Stimulated activated CD4-positive, alpha-beta T cell treated with anti-CD3 and anti-CD28 coated beads, Interleukin-4, amount 100 ng/mL, for 4 hours (primary cell): ENCODE data around the gene SRGAP1.

Experiments used
- DNase-seq, 2 experiments: peaks; one replicate each; pipeline ENCODE4 v3.0.0-alpha.2; 2020

The SRGAP1 gene

DNA sequence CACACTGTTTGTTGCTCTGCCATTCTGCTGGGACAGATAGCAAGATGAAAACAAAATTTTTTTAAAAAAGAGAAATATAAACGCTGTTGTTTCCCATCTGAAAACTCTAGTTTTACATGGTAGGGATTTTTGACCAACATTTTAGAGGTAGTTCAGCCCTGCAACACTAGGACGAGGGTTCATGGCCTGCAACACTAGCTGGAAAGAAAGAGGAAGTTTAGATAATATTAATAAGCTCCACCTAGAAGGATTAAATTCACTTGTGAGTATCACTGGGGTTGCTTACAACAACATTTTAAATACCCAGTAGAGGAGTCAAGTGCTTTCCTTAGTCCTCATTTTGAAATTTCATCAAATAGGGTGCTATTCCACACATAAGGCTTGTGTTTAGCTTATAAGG is 68.2 kb downstream of the SRGAP1 start:
- no peak for DNase-seq

DNA sequence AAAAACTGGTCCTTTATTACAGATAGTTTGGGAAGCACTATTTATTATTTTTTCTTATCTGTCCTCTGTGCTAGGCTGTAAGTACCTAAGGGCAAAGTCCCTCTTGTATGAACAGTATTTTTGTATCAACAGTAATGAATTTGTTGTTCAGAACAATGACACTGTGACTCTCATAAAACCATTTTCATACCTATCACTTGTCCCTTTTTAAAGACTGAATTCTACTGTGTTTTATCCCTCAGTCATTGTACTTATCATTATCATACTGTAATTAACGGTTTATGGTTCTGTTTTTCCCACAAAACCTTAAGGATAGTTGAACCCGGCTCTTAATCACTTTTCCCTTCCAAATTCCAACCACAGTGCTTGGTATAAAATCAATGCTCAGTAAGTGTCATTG is 69.4 kb downstream of the SRGAP1 start:
- no peak for DNase-seq

DNA sequence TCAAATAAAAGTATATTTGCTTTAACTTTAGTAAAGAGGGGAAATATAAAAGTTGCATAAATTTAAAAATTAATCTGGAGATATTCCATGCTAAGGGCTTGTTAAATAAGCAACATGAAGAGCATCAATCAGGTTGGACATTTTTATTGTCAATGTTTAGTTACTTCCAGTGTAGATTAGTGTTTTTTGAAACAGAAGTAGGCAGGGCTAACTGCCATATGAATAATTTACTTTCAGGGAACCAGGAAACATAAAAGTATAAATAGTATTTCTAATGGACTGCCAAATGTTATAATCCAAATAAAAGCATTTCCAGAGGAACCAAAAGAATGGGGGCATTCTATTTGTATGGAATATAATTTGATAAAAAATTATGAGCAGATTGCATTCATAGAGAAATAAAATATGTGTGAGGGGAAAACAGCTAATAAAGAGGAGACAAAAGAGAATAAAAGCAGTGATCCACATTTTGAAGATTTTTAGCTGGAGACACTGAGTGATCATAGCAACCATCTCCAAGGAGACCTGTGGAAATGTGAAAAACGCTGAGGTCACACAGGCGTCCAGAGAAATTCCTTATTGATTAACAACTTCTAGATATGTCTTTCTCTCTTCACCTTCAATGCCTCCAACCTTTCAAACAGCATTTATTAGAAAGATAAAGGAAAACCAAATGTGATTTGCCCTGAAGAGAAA is 70.8 kb downstream of the SRGAP1 start:
- DNase-seq: no peak

DNA sequence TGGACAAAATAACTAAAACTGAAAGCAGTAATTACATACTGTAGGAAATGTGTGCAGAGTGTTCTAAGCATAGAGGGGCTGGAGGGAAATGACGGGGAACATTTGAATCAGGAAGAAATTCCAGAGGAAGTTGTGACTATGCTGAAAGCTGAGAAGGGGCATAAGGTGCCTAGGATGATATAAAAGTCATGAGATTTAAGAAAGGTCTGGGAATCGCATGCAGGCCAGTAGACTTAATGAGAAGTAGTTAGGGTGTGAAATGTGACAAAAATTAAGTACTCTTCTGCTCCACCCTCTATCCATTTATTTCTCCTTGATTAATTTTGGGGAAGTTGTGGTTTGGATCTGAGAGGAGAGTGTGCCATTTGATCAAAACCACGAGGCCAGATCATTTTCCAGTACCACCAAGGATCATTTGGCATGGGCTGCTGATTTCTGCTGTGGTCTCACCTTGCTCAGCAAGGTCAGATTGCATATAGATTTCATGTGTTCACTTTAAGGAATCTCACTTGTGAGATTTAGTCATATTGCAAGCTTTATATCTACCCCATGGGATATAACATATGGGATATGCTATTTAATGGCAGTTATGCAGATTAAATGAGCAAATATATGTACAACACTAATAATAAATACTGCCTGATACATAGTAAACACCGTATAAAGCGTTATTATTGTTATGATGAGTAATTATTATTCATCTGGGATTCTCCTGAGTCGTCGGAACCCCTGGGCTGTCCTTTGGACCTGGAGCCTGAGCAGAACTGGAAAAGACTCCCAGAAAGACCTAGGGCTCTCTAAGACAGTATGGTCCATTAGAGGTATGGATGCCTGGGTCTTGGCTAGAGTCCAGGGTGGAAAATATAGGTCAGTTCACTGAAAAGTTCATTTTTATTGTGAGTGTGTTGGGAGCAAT is 72.3 kb downstream of the SRGAP1 start:
- DNase-seq: no peak

DNA sequence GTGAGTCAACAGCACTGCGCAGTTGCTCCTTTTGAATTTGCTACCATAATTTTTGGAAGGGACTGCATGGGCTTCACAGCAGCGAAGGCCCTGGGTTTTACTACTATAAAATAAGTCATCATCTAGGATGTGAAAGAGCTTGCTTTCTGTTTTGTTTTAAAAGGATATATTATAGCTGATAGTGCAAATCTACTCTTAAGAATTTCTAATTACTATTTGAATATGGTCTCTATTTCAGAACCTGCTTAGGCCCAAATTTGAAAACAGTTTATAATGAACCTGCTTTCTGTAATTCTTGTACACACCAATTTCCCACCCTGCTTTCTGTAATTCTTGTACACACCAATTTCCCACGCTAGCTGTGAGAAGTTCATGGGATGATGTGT is 73.0 kb downstream of the SRGAP1 start:
- DNase-seq: no peak

DNA sequence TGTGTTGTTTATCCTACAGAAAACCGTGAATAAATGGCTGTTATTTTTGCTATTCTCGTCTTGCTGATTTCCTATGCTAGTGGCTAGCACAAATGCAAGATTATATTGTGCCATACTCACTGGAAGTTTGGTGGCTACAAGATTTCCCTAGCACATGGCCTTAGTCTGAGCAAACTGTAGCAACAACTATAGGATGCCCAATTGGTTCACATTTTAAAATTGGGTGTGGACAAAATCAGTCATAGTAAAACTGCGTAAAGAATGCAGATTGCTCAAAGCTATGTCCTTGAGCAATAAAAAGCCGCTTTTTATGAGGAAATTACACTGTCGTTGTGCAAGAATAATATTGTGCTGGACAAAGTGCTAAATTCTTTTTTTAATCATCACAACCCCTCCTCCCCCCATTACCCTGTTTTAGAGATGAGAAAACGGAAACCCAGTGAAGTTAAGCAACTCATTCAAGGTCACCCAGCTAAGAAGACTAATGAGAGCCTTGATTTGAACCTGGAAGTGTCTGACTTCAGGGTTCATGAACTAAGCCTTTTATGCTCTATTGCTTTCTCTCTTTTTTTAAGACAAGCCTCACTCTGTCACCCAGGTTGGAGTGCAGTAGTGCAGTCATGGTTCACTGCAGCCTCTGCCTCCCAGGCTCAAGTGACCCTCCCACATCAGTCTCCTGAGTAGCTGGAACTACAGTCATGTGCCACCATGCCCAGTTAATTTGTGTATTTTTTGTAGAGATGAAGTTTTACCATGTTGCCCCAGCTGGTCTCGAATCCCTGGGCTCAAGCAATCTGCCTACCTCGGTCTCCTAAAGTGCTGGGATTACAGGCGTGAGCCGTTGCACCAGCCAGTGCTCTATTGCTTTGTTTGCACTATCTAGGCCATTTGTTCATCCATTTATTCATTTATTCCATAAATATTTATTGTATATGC is 73.6 kb downstream of the SRGAP1 start:
- no peak for DNase-seq

DNA sequence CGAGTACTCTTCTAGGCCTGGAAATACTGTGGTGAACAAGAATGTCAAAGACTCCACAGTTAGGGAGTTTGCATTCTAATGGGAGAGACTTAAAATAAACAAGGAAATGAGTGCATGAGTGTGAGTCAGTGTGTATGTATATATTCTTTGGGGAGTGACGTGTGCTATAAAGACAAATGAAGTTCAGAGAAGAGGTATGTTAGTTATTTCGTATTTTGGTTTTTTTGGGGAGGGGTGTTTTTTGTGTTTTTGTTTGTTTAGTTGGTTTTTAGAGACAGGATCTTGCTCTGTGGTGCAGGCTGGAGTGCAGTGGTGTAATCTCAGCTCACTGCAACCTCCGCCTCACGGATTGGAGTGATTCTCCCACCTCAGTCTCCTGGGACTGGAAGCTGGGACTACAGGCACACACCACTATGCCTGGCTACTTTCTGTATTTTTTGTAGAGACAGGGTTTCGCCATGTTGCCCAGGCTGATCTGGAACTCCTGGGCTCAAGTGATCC is 74.3 kb downstream of the SRGAP1 start:
- DNase-seq: no peak

DNA sequence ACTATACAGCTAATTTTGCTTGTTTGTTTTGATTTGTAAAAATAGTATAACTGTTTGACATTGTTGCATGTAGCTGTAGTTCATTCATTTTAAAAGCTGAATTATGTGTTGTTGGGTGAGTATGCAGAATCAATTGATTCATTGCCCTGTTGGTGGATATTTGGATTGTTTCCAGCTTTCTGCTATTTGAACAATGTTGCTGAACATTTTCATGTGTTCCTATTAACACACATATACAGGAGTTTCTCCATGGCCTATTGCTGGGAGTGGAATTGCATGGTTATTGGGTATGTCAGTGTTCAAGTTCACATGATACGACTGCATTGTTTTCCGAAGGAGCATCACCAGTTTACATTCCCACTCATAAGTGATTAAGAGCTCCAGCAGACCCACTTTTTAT is 75.3 kb downstream of the SRGAP1 start:
- no peak for DNase-seq

DNA sequence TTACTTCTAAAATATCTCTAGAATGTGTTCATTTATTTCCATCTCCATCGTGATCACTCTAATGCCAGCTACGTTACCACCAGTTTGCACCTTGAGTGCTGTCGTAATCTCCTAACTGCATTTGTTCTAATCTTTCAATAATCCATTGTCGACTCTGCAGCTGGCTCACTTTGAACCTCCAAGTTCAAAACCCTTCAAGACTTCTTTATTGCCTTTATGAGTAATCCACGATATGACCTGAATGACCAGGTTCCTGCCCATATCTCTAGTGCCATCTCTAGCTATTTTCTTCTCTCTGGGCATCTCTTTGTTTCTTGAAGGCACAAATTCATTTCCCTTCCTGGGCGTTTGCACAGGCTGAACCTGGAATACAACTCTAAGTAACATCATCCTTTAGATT is 76.7 kb downstream of the SRGAP1 start:
- no peak for DNase-seq

DNA sequence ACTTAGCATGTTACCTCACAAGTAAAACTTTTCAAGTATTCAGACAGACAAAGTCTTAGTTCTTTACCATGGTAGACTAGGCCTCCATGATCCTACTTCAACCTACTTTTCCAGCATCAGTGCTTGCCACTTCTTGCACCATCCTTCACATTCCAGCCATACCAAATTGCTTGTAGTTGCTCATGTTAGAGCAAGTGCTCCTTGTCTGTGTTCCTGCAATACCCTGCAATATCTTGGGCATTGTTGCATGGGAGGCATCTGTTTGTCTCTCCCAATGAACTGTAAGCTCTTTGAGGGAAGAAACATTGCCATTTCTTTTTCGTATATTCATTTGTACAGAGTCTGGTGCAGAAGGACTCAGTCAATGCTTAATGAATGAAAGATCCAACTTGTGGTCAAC is 78.0 kb downstream of the SRGAP1 start:
- no peak for DNase-seq

DNA sequence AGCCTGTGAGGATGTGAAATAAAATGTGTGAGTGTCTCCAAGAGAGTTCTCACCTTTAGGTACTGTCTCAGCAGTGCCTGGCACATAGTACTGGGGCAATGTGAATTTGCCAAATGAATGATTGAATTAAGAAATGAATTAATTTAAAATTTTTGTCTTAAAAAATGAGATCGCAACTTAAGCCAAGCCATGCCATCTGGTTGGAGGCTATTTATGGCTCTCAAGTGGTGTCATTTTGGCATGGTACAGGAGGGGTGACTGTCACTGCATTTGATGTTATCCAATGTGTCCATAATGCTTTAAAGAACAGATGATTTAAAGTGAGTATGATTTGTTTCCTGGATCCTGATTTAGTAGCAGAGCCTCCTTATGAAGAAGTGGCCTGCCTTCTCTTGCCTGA is 80.3 kb downstream of the SRGAP1 start:
- DNase-seq: no peak

DNA sequence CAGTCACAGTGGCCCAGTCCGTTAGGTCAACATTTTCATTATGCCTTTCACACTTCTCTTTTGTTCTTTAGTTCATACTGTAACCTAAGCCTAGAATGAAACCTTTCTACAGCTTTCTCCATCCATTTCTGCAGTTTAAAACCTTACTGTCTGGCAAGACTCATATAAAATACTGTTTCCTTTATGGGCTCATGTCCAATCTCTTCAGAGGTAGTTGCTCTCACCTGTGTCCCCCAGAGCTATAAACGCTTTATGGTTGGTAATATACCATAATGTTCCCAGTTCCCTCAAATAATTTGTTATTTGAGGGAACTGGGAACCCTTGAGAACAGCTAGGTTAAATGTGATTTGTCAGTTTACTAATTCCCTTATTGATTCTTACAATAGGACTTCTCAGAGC is 83.0 kb downstream of the SRGAP1 start:
- DNase-seq: no peak

DNA sequence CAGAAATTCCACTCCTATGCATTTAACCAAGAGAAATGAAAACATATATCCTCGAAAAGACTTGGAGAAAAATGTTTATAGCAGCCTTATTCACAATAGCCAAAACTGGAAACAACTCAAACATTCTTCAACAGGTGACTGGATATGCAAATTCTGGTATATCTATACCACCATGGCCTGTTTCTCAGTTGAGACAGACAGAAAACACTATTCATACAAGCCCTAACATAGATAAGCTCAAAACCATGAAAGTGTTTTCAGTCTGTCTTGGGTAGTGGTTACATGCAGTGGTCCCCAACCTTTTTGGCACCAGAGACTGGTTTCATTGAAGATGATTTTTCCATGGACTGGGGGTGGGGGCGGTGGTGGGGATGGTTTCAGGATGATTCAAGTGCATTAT is 83.8 kb downstream of the SRGAP1 start:
- DNase-seq: no peak

DNA sequence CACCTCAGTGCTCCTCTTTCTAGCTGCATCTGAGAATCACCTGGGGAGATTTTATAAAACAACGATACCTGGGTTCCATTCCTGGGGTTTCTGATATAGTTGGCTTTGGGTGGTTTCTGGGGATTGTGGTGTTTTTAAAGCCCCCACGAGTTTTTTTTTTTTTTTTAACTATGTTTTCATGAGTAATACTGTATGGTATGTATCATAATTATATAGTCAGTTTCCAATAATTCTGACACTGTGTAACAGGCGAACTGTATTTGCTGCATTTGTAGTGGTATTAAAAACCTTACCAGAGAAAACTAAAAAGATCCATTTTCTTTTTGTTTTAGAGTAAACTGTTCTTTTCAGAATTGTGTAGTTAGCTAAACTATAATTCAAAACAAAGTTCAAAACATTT is 84.9 kb downstream of the SRGAP1 start:
- DNase-seq: no peak

DNA sequence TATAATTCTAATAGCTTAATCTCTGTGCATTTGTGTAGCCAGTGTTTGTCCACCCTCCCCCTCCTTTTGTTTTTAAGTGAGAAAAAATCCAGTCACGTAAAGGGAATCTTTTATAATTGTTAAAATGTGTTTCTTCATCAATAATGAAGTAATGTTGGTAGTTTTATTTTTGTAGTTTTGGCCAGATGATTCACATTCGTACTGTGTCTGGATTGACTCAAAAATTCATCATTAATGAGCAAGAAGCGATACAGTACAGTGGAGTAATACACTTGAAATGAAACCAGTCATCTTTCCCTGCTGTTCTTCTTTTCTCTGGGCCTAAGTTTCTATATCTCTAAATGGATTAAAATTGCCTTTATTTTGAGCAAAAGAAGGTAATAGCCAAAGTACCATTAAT is 86.5 kb downstream of the SRGAP1 start:
- no peak for DNase-seq

DNA sequence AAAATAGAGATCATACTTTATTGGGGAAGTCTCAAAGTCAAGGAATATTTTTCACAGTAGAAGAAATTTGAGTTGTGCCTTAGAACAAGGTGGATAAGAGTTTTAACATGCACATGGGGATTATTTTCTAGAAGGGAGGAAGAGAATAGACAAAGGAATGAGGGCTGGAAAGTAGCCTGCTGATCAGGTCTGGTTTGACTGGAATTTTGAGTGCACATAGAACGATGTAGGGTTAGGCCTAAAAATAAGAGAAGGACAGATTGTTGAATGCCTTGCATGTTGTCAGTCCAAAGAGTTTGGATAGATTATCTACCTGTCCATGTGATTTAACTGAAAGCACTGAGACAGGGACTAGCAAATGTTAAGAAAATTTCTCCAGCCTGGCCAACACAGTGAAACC is 87.2 kb downstream of the SRGAP1 start:
- no peak for DNase-seq

DNA sequence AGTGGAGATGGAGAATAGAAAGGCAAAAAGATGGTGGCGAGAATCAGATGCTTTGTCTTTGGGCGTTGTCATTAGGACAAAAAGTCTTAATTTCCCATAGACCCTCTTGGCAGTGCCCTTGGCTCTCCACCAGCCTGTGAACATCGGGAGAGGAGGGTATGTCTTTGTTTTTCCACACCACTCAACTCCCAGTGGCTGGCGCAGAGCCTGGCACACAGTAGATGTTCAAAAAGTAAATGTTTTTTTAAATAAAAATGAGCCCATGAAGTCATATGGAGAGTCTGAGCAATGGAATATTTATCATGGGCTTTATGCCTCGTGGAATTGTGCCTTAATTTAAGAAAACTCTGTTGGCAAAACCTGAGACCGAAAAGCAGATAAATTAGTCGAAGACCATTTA is 90.4 kb downstream of the SRGAP1 start:
- DNase-seq: no peak

DNA sequence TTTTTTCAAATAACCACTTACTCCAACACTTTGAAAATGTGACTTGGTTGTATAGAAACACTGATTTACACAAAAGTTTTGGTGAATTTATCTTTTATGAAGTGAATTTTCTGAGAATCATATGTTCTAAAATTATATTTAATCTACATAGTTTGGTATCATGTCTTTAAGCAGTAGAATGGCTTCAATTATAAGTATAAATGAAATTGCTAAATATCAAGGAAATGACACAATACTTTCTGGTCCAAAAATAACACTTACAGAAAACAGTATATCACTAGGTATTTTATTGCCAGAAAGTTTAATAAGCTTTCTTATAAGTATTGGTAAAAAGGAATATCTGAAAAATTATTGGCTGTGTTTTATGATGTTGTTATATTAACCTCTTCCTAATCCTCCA is 90.9 kb downstream of the SRGAP1 start:
- DNase-seq: no peak

DNA sequence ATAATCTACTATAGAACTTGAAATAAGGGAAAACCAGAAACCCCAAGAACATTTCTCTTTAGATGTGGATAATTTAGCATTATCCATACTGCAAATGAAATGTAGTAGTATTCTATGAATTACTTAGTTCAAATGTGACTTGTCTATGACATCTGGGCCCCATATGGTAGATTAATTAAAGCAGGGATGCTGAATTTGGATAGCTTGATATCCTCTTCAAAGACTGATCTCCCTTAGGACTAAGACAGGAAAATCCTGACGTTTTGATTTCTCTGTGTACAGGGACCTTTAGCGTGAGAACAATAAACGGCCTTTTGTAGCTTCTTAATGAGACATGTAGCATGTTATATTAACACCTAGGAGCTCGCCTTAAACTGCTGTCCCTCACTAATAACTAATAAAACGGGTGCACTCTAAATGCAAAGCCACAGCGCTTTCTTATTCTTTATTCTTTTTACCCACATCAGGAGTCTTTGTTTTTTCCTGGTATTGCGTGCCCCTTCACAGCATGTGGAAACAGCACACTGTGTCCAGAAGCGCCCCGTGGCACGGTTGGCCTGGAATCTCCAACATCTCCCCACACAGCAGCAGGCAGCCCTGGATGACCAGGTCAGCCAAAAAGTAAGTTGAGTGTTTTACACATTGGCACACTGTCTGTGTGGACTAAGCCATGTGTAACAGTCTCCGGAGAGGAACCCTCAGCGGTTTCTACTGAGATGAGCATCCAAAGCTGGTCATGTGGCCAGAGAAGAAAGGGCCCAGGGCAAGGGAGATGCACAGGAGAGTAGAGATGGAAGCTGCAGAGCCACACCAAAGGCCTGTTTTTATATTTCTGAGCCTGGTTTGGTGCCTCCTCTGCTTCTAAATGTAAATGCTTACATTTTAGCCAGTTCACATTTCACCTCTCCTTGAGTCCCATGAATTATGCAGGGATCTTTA is 93.1 kb downstream of the SRGAP1 start:
- DNase-seq: no peak

DNA sequence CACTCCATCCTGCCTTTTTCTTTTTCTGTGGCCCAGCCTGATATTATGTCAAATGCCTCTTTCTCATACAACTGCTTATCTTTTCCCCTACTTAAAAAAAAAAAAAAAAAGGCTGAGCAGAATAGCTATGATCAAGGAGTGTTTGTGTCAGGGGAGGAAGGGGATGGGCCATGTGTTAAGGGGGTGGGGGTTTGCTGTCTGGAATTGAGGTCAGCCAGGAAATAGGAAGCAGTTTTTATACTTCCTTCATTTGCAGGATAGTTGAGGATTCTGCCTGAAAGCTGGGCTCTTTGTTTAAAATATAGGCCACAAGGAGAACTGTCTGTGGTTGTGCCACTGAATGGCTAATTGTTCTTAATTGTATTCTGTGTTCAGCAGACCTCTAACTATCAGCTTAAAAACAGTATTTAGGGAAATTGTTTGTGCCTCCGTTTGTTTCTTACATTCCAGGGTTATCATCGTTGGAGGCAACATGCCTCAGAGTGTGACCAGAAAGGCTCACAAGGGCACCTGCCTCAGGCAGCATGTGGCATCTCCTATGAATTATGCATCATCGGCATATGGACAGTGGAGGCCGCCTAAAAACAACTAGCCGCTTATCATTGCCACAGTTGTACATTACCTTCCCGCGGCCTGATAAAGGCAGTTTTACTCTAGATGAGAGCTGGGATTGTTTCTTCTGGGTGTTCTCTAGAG is 96.0 kb downstream of the SRGAP1 start:
- DNase-seq: no peak

DNA sequence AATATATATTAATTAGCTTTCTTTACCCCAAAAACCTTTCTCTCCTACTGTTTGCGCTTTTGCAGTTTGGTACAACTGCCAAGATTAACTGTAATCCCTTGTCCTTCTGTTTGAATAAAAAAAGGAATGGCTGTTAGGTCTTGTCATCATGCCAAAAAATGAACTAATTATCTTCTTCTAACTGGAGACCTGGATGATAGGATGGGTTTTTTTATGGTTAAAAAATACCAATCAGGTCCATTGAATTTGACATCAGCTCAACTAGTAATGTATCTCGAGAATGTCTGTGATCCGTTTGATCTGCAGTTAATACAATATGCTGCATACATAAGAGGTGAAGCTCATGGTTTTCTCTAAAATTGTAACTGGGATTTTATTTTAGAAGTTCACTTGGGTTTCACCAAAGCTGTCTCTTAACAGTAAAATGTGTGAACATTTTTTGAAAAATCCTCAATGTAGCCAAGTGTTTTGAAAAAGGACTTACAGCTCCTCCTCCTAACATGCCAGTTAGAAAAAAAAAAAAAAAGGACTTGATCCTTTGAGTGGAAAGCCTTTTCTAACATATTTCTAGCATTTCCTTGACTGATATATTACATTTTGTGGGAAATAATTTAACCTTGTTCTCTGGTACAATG is 96.8 kb downstream of the SRGAP1 start:
- no peak for DNase-seq
